GM21390 (cell line): ENCODE data around the gene B4GALT2.

Experiments
- ATAC-seq: cut with Tn5 transposase; IDR thresholded peaks from one replicate; pipeline ENCODE4 v1.9.1; 2021; ENCODE audit not compliant: unreplicated experiment

B4GALT2 gene

DNA sequence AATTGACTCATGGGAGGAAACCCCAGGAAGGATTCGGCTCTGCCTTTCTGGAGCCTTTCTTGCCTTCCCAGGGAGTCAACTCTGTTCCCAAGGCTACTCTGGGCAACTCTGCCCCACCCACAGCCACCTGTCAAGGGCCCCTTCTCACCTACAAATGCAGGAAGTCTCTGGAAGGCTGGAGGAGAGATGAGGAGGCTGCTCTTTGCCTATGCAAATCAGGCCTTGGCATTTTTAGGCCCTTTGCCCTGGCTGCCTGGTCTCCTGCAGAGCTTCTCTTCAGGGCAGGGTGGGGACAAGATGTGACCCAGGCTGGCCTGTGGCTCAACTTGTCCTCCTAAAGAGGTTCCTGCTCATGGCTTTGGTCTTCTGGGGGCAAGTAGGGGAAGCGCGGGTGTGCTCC is 46.8 kb downstream of the B4GALT2 start:
- no peak for ATAC-seq

DNA sequence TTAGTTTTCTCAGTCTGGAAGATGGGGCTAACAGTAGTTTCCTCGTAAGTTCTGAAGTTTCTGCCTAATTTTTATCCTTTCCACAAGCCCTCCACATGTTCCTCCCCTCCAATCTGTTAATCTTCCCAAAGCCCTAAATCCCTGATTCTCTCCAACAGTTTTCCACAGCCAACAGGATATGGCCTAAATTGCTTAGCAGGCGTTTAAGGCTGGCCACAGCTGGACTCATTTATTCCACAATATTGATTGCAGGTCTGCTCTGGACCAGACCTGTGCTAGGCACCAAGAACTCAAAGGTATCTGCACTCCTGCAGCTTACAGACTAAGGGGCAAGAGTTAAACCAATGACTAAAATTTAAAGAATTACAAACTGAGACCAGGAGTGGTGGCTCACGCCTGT is 48.3 kb downstream of the B4GALT2 start:
- ATAC-seq, result no peak

DNA sequence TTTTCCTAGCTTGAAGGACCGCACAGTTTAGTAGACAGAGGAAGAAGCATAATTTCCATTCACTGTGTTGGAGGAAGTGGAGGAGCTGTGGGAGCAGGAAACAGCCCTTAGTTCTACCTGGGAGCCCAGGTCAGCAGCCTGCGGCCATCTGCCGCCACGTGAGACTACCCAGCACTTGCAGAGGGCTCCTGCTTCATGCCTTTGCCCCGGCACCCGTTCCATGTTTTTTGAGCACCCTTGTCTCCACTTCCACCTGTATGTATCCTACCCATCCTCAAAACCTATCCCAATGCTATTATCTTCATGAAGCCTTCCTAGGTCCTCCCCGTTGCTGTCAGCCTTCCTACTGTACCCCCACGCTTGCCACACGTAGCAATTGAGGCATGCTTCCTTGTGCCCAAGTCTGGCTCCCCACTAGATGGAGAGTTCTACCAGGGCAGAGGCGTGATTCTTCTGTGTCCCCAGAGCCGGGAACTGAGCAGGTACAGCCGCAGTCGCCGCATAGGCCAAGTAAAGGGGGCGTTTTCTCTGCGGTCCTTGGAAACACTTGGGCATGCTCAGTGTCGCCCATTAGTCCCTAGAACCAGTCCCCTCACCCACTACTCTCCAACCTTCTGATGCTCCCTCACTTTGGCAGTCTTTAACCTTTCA is 50.4 kb downstream of the B4GALT2 start:
- ATAC-seq, result peak; percentile 25

DNA sequence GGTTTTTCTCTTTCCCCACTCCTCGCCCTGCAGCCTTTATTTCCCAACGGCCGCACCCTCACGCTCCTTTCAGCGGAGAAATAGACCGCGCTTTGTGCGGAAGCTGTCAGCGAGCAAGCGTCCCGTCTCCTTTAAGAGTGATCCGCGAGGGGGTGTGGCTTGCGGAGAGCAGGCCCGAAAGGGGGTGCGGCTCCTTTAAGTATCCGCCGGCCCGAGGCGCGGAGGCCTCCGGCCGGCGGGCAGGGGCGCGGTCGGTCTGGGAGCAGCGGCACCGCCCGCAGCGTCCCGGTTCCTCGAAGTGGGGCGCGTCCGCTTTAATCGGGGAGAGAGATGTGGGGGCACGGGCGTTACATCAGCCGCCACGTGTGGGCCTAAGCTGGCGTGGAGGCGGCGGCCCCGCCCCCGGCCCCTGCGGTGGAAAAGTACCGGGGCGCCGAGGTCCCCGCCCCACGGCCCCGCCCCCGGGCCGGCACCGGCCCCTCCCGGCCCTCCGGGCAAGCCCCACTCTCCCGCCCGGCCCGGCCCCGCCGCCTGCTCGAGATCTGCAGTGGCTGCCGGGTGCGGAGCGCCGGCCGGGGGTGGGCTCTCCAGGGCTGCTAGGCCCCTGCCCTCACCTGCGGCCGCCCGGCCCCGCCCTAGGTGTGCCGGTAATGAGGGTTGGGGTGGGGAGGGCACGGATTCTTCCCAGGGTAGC is 51.0 kb downstream of the B4GALT2 start:
- ATAC-seq, result peak; percentile 82

DNA sequence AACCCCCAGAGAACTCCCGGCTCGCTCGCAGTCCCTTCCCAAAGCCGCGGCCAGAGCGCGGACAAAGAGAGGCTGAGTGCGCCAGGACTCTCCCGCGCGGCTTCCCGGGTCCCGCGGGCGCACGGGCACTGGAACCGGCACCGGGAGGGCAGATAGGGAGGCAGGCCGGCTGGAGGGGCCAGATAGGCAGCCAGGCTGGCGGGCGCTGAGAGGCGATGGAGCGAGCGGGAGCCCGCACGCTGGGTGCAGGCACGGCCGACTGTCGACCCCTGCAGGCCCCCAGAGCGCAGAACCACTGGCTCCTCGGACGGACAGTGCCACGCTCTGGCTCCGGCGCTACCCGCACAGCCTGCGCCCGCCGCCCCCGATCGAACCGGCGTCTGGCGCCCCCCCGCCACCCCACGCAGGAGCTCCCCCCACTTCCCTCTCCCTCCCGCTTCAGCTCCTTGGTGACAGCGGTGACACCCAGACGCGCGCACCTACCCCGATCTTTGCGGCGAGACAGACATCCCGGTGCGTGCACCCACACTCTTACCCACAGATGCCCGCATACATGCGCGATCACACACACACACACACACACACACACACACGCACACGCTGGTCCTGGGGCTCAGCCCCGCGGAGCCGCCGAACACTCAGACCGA is 51.7 kb downstream of the B4GALT2 start:
- ATAC-seq, result peak; percentile 11

DNA sequence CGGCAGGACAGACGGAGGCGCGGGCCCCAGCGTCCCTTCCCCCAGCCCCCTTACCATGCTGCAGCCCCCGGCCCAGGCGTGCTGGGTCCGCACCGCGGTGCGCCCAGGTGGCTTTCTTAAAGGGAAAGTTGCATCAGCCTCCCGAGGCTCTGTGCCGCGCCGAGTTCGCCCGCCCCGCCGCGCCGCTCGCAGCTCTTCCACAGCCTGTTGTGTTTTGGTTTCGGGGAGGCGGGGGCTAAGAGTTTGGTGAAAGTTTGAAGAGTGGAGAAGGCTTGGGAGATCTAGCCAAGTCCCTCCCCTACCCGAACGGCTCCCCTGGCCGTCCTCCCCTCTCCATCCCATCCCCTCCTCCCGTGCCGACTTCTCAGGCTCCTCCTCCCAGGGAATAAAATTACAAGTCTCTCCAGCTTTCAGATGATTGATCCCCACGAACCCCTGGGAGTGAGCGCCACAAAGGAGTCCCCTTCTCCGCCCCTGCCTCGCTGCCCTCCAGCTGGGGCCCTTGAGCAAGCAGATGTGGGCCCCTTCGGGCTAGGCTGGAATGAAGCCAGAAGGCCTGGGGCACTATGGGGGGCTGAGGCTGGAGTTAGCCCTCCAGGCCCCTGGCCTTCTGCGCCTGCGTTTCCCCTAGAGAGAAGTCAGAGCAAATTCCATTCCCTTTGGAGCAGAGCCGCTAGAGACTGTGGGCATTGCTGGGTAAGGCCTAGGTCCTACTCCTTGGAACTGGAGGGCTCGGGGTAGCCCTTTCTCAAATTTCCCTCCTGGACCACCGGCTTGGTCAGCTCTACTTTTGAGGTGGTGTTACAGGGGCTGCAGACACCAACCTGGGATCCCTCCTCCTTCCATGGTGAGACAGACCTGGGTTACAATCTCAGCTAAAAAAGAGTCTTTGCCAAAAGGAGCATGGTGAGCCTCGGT is 52.5 kb downstream of the B4GALT2 start, which contains the start of gene SLC6A9:
SLC6A9 (minus strand) TSS at position 211 of the 918 bp plus-strand sequence. CDS start 7,185 bp downstream, outside the sequence.
- ATAC-seq, result no peak

DNA sequence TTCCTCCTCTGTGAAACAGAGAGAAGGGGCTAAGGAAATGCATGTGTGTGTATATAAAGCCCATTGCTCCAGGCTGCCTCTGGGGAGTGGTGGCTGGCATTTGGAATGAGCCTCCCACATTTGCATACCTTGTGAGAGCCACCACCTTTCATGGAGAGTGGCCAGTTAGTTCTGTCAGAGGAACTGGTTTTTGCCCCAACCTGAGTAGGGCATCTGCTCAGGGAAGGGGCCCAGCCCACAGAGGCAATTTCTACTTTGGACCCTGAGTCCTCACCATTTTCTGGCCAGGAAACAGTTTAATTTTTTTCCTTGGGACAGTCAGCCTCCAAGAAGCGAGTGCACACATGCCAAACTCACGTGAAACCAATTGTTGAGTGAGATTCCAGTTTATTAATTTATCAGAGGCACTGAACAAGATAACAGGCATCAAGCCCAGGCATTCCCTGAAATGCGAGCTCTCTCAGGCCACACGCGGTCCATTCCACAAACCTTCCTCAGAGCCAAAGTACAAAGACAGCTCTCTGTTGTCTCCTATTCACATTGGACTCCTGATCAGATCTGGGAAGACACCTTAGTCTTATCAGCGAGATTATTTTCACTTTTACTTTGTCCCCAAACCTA is 53.3 kb downstream of the B4GALT2 start:
- no peak for ATAC-seq

DNA sequence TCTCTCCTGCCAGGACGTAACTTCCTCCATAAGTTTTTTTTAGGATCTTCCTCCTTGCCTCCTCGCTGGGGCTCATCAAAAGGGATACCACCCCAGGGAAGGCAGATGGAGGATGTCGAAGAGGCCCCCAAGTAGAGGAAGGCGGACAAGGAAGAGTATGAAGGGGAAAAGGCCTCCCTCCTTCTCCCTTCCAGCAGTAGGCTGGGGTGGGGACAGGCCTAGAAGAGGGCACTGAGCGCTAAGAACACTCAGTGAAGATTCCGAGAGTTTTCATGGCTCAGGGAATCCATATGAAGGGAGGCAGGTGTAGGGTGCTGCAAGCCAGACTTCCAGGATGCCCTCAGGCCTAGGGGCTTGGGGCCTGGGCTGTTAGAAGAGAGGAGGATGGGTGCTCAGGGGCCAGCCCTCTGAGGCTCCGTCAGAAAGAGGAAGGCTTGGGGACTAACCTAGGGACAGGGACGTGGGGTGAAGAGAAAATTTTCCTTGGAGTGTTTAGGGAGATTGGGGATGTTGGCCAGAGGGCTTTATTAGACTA is 54.1 kb downstream of the B4GALT2 start:
- ATAC-seq, result no peak

DNA sequence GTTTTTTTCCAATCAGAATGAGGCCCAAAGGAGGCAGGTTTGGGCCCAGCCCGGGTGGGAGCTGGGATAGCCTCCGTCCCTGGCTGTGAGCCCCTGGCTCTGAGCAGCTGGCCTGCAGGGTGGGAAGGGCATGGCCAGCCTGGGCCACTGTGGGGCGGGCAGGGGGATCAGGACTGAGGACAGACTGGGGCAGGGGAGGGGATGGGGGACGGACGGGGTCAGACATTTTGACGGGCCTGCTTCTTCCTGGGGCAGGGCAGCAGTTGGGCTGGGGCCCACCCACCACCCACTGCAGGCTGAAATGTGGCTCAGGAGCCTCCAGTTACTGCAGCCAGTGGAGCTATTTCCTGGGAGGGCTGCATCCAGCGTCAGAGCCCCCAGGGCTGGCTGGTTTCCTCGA is 54.7 kb downstream of the B4GALT2 start:
- no peak for ATAC-seq

DNA sequence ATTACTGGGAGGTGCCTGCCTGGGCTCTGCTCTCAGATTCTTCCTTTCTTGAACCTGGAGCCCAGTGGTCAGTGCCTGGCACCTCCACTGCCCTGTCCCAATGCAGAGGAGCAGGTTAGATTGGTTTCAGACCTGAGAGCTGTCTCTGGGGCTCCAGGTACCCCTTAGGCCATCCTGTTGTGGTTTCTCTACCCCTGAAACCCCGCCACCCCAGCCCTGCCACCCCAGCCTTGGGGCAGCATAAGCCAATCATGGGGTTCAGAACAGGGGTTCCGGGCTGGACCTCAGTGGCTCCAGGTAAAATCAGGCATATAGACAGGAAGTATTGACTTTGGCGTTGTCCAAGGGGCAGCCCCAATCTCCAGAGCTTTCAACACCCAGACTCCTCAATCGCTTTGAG is 55.4 kb downstream of the B4GALT2 start:
- ATAC-seq, result no peak

DNA sequence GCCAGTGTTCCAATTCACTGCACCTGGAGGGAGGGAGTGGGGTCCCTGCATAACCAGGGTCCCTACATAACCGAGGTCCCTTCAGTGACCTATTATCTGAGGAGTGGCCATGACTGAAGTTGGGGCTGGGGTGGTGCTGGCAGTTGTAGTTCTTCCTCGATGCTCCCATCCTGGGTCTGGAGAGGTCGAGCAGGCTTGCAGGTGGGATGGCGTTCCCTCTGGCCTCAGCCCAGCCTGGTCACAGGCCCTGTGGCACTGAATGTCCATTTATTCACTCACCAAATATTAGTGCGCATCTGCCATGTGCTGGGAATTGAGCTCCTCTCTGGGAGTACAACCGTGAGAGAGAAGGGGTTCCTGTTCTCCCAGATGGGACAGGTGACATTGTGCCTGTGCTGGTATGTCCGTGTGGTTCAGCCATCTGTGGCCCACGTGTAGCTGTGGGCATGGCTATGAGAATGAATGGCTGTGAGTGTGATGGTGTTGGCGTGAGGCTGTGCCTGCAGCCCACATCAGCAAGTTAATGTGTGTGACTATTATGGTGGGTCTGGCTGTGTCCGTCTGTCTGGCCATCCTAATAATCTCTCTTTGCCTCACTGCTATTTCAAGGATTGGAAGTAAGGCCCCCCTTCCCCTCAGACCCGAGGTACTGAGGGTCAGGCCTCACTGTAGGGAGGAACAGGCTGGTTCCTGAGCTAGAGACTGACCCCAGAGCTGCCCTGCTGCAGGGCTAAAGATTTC is 56.1 kb downstream of the B4GALT2 start:
- no peak for ATAC-seq

DNA sequence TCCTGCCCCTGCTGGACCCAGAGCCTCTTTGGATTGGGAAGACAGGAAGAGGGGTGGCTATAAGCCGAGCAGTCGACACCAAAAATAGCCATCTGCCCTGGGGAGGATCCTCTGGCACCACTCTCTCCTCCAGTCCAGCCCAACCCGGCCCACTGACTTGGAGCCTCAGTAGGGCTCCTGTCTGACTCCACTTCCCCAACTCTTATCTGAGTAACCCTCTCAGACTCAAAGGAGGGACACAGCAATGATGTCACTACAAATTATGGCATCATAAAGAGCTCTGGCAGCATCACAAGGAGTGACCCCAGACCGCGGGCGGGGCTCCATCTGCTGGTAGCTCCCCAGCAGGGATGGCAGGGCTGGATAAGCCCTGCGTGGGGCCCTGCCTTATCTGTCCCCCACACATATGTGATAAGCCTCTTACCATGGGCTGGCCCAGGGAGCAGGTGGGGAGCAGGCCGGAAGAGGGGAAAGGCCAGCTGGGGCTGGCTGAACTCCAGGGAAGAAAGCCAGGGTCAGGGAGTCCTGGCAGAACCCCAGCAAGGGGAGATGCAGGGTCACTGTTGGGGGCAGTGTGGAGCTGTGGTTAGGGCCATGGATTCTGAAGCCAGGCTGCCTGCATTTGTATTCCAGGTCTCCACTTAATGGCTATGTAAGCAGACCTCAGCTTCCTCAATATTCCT is 56.9 kb downstream of the B4GALT2 start:
- ATAC-seq, result no peak

DNA sequence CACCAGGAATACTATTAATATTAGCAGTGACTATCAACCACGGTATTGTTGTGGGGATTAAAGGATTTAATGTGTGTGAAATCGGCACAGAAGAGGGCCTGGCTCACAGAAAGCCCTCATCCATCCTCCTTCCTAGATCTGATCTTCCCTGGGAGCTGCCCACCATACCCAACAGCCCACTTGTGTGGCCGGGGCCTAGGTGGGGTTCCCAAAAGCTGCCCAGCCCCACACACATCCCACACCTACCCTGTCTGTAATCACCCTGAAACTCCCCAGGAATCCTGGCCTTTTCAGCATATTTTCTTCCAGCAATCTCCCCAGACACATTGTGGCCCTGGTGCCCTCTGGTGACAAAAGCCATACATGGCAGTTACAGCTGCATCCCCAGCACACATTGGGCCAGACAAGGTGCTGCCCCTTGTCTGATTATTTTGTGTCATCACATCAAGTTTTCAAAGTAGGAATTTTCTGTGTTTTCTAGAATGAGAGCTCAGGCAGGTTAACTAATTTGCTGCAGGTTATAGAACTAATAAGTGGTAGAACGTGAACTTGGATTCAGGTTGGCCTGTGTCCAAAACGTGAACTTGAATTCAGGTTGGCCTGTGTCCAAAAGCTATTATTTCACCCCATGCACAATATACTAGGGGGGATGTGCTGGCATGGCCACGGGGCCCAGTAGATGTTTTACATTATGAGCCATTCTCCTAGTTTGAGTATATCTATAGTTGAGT is 57.6 kb downstream of the B4GALT2 start:
- ATAC-seq, result no peak

DNA sequence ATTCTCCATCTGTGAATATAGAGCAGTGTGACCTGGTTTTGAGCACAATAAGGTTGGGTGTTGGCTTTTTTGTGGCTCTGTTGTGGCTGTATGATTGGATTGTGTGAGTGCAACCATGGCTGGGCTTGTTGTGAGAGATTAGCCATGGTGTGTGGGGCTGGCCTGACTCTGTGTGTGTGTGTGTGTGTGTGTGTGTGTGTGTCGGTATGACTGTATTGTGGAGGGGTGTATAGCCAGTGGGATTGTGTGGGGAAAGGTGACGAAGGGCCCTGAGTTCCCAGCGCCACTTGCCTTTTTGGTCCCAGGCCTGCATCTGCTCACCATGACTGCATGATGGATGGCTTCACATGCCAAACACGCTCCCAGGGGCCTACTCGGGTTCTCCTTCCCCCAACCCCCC is 58.1 kb downstream of the B4GALT2 start:
- ATAC-seq, result no peak

DNA sequence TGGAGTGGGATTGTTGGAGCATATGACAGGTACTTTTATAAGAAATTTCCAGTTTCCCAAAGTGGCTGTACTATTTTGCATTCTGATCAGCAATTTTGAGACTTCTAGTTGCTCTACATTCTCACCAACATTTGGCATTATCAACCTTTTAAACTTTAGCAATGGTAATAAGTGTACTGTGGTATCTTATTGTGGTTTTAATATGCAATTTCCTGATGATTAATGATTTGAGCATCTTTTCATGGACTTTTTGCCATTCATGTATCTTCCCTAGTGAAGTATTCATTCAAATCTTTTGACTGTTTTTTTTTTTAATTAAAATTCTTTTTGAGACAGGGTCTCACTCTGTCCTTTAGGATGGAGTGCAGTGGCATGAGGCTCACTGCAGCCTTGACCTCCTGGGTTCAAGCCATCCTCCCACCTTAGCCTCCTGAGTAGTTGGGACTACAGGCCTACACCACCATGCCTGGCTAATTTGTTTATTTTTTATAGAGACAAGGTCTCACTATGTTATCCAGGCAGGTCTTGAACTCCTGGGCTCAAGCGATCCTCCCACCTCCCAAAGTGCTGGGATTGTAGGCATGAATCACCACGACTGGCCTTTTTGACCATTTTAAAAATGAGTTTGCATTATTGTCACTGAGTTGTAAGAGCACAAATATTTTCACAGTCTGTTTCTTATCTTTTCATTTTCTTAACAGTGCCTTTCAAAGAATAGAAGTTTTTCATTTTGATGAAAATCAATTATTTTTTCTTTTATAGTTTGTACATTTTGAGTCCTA is 60.1 kb downstream of the B4GALT2 start:
- ATAC-seq, result no peak

DNA sequence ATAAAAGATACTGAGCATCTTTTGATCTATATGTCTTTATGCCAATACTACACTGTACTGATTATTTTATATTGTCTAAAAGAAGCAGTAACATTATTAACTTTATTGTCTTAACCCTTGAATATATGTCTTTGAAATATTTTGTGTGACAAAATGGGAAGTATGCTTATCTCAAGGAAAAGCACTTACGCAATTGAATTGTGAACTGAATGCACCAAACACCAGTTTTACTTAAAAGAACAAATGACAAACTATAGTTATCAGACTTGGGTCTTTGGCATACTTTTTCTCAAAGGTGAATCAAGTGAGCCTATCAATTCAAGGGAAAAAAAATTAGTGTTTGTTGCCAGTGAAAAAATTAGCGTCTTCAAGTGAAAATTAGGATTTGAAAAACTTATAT is 61.4 kb downstream of the B4GALT2 start:
- no peak for ATAC-seq
